Kidney (tissue), 14 donors: Measurements from ENCODE around the gene SEC31A. TPM values are rescaled to one million over a fixed set of nuclear protein-coding genes. Genes with fewer than 3 reads are reported as not detected.

Source experiments
- DNase-seq, 5 donors: peaks; one replicate each; pipeline ENCODE4 v3.0.0-alpha.2; 2013 to 2020
- FAIRE-seq: peaks from 2 replicates; lab custom pipeline; 2012; peaks lifted over from hg19 to GRCh38; lab: Jason Lieb, UNC
- H3K27ac ChIP-seq, 2 donors: one replicate each; pipeline ENCODE4 v1.7.0; 2013; ENCODE audit warnings: low read depth in 2 of 2, low read length in 2 of 2, inconsistent platforms in 1 of 2
- H3K27me3 ChIP-seq: one replicate; pipeline ENCODE4 v1.7.1; 2013; ENCODE audit warnings: low read length, inconsistent platforms; ENCODE audit not compliant: control insufficient read depth, insufficient read depth
- H3K36me3 ChIP-seq, 3 donors: one replicate each; pipeline versions ENCODE4 v1.7.0 to v1.7.1; 2013; ENCODE audit warnings: low read length in 3 of 3, control low read depth in 1 of 3, inconsistent platforms in 1 of 3; ENCODE audit not compliant: insufficient read depth in 3 of 3, control insufficient read depth in 2 of 3
- H3K4me1 ChIP-seq, 3 donors: one replicate each; pipeline versions ENCODE4 v1.7.0 to v1.7.1; 2013; ENCODE audit warnings: low read length in 3 of 3, inconsistent platforms in 1 of 3, low read depth in 1 of 3; ENCODE audit not compliant: control insufficient read depth in 2 of 3, insufficient read depth in 2 of 3
- H3K4me3 ChIP-seq, 3 donors: one replicate each; pipeline versions ENCODE4 v1.7.0 to v1.8.1; 2013; ENCODE audit warnings: low read length in 3 of 3, control low read depth in 1 of 3, inconsistent platforms in 1 of 3
- H3K9ac ChIP-seq, 3 donors: one replicate each; pipeline versions ENCODE4 v1.7.0 to v1.7.1; 2013; ENCODE audit warnings: low read length in 3 of 3, control low read depth in 1 of 3, inconsistent platforms in 1 of 3
- H3K9me3 ChIP-seq, 3 donors: one replicate each; pipeline versions ENCODE4 v1.7.0 to v1.7.1; 2013; ENCODE audit warnings: low read length in 3 of 3, control low read depth in 1 of 3, inconsistent platforms in 1 of 3; ENCODE audit not compliant: control insufficient read depth in 2 of 3, insufficient read depth in 1 of 3
- intact Hi-C: fragments of 100-400 bp; cut with DNase I; formaldehyde crosslinking; loops from one replicate; pipeline ENCODE4 v1.11.1; 2022
- polyA plus RNA-seq: library from polyadenylated mRNA; stranded (reverse); fragments of 350-450 nt; fragmentation: Illumina TruSeq; extraction: RNeasy Lipid Tissue Mini Kit (QIAGEN cat#74804); gene quantifications from one replicate; pipeline ENCODE4 v1.2.3, GENCODE V29; 2014; ENCODE audit warnings: low read depth, low replicate concordance; ENCODE audit not compliant: insufficient read depth
- total RNA-seq: library from RNA; stranded (reverse); fragmentation: NEBNext Ultra II Directional; extraction: Animal tissue kit (Norgen Biotek cat#: 25700); gene quantifications from one replicate; pipeline ENCODE4 v1.2.1, GENCODE V29; 2021
- TF ChIP-seq, protein P1 (sequence below): IDR thresholded peaks from 3 replicates; pipeline ENCODE4 v1.5.1; 2012; ENCODE audit warnings: mild to moderate bottlenecking, moderate library complexity, borderline replicate concordance; ENCODE audit not compliant: insufficient read depth; ENCODE audit errors: extremely low read depth
- donor health status: control.
- donor health status: control.
- donor health status: control.
- donor health status: control.
- donor health status: control.
- donor health status: DM: yes; HTN: yes; CAD: no.
- donor health status: Normal renal cell carcinoma (clear cell type).

The SEC31A gene
- total and polyA plus RNA-seq, 2 donors from 2014 or later: 104 to 204 TPM

DNA sequence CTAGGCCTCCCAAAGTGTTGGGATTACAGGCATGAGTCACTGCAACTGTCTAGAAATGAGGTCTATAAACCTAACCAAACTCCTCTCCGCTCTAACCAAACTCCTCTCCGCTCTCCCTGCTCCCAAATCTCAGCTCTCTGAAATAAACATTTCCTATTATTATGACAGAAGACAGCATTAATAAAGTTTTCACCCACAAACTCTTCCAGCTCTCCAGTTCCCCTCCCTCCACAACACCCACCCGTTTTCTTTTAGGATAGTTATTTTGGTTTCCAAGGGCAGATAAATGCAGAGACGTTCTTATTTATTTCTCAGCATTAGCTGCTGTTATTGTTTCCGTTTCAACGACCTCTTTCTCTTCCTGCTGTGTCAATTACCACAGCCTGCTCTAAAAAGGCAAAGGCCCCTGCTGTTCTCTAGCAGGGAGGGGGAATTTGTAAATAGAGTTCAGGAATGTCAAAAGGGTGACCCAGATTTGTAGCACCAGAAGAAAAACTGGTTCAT is 79.1 kb downstream of the SEC31A start:
- Histone ChIP-seq H3K36me3 (no peaks in the 10 kb centered on the region), H3K27ac (peak overlapping the region in 1 of 2 donors; percentile 10), H3K9ac (no peak overlapping the region), H3K4me1 (peaks cover 0 to 8% (median 3%) of the 10 kb centered on the region in 3 donors), H3K27me3 (no peaks in the 10 kb centered on the region), H3K4me3 (no peak overlapping the region), H3K9me3 (no peaks in the 10 kb centered on the region)
- TF ChIP-seq, protein P1, sequence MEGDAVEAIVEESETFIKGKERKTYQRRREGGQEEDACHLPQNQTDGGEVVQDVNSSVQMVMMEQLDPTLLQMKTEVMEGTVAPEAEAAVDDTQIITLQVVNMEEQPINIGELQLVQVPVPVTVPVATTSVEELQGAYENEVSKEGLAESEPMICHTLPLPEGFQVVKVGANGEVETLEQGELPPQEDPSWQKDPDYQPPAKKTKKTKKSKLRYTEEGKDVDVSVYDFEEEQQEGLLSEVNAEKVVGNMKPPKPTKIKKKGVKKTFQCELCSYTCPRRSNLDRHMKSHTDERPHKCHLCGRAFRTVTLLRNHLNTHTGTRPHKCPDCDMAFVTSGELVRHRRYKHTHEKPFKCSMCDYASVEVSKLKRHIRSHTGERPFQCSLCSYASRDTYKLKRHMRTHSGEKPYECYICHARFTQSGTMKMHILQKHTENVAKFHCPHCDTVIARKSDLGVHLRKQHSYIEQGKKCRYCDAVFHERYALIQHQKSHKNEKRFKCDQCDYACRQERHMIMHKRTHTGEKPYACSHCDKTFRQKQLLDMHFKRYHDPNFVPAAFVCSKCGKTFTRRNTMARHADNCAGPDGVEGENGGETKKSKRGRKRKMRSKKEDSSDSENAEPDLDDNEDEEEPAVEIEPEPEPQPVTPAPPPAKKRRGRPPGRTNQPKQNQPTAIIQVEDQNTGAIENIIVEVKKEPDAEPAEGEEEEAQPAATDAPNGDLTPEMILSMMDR: no peak
- intact Hi-C loops: no loop called here
- DNase-seq (peak in 2 of 5 donors; percentile 54 to 66), FAIRE-seq (no peak)

DNA sequence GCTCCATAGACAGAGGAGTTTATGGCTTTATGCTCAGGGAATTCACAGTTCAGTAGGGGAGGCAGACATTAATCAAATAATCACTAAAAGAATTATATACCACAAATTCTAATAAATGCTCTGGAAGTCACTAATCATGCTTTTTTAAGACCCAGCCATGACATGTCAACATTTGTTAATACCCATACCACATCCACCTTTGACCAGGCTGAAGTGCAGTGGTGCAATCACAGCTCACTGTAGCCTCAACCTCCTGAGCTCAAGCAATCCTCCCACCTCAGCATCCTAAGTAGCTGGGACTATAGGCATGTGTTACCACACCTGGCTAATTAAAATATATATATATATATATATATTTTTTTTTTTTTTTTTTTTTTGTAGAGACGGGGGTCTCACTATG is 79.6 kb downstream of the SEC31A start:
- intact Hi-C loops: no loop called here

DNA sequence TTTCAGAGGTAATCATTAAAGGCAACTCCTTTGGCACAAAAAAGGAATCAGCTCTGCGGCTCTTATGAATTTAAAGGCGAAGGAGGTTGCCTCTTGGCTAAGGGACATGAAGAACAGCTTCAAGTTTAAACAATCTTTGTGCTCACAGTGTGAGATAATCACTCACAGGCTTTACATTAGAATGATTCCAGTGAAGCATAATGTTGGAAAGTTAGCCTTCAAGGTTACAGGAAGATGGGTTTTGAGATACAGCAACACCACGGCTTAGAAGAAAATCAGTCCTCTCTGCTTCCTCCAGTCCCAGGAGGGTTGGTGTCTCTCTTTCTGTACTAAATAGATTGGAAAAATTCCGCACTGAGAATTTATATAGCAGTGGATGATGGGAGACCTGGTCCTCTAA is 80.8 kb downstream of the SEC31A start:
- intact Hi-C loops: no loop called here
- H3K9me3 ChIP-seq: no peaks in the 10 kb centered on the region
- FAIRE-seq: no peak
- H3K27me3 ChIP-seq: no peaks in the 10 kb centered on the region
- H3K9ac ChIP-seq: no peak overlapping the region
- TF ChIP-seq, protein P1: no peak
- DNase-seq: no peak
- no peaks in the 10 kb centered on the region for H3K36me3 ChIP-seq
- no peak overlapping the region for H3K27ac ChIP-seq
- H3K4me3 ChIP-seq: no peak overlapping the region
- peaks cover 0 to 8% (median 3%) of the 10 kb centered on the region in 3 donors for H3K4me1 ChIP-seq

More for the DNA sequence above, 79.6 kb downstream of the SEC31A start:
- Histone ChIP-seq H3K9ac (no peak overlapping the region), H3K27ac (no peak overlapping the region), H3K4me1 (peaks cover 0 to 8% (median 3%) of the 10 kb centered on the region in 3 donors), H3K27me3 (no peaks in the 10 kb centered on the region), H3K36me3 (no peaks in the 10 kb centered on the region), H3K4me3 (no peak overlapping the region), H3K9me3 (no peaks in the 10 kb centered on the region)
- FAIRE-seq (no peak), DNase-seq (peak in 1 of 5 donors; percentile 16)
- TF ChIP-seq, protein P1: no peak

DNA sequence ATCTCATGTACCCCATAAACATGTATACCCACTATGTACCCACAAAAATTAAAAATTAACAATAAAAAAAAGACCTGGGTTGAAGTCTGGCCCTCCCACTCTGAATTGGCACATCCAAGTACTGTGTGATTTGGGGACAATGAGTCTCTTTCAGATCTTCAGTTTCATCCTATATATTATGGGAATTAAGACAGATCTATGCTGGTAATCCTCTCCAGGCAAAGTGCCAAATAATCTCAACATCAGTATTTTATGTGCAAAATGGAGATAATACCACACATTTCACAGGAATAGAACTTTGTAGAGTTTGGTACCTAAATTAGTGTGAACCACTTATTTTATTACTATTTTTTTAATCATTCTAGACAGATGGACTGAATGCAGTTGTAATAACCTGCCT is 81.3 kb downstream of the SEC31A start:
- intact Hi-C loops: no loop called here
- TF ChIP-seq, protein P1: no peak
- peaks cover 0 to 8% (median 3%) of the 10 kb centered on the region in 3 donors for H3K4me1 ChIP-seq
- FAIRE-seq (no peak), DNase-seq (no peak)
- no peaks in the 10 kb centered on the region for H3K27me3 ChIP-seq
- no peak overlapping the region for H3K9ac ChIP-seq
- no peak overlapping the region for H3K4me3 ChIP-seq
- no peaks in the 10 kb centered on the region for H3K9me3 ChIP-seq
- H3K27ac ChIP-seq: no peak overlapping the region
- H3K36me3 ChIP-seq: no peaks in the 10 kb centered on the region
